HG02938 (cell line): Measurements from ENCODE around the gene LIMD2.

Source experiments
- ATAC-seq: cut with Tn5 transposase; IDR thresholded peaks from one replicate; pipeline ENCODE4 v1.9.1; 2021; ENCODE audit warnings: mild to moderate bottlenecking, moderate library complexity; ENCODE audit not compliant: unreplicated experiment

The LIMD2 gene

DNA sequence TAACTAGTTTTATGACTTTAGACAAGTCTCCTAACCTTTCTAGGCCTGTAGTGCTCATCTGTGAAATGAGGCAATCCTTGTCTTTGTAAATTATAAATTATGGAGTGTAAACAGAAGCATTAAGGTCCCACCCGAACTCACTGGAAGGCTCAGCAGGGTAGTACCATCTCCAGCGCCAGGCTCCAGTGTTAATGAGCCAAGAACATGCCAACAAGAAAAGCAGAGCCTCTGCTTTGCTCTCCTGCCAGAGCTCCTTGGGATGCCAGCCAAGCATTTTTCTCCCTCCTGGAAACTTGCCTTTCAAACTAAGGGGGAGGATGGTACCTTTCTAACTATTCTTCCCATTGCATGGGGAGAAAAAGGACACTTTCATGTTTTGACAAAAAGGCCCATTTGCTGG lies 14.9 kb downstream of the LIMD2 start:
- no peak for ATAC-seq

GRCh38 chr17:63682981-63683380 lies 16.9 kb downstream of the LIMD2 start:
- no peak for ATAC-seq

DNA sequence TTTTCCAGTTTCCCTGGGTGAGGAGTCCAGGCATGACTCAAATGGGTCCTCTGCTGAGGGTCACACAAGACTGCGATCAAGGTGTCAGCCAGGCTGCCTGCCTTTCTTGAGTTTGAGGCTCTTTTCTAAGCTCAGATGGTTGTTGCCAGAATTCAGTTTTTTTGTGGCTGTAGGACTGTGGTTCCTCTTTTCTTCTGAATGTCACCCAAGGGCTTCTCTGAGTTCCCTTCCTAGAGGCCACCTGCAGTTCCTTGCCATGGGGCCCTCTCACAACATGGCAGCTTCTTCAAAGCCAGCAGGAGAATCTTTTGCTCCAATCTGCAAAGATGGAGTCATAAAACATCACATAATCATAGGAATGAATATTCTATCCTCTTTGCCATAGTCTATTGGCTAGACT lies 17.5 kb downstream of the LIMD2 start:
- no peak for ATAC-seq

DNA sequence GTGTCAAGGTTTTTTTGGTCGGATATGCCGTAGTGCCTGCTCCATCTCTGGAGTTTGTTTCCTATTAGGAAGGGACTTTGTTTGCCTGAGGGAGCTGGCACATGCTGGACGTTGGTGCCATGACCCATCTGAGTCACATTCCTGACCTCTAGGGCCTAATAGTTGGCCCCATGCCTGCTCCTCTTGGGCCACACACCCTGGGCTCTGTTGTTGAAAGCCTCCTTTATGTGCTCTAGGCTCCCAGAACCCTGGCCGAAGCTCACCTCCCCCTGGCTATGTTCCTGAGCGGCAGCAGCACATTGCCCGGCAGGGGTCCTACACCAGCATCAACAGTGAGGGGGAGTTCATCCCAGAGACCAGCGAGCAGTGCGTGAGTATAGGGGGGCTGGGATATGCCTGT lies 18.4 kb downstream of the LIMD2 start:
- ATAC-seq: no peak

- ATAC-seq: no peak
Observed at GRCh38 chr17:63680700-63681099, 19.2 kb downstream of the LIMD2 start.

GRCh38 chr17:63679214-63679613 lies 20.7 kb downstream of the LIMD2 start:
- no peak for ATAC-seq

GRCh38 chr17:63676584-63676983 lies 23.3 kb downstream of the LIMD2 start:
- ATAC-seq: no peak

DNA sequence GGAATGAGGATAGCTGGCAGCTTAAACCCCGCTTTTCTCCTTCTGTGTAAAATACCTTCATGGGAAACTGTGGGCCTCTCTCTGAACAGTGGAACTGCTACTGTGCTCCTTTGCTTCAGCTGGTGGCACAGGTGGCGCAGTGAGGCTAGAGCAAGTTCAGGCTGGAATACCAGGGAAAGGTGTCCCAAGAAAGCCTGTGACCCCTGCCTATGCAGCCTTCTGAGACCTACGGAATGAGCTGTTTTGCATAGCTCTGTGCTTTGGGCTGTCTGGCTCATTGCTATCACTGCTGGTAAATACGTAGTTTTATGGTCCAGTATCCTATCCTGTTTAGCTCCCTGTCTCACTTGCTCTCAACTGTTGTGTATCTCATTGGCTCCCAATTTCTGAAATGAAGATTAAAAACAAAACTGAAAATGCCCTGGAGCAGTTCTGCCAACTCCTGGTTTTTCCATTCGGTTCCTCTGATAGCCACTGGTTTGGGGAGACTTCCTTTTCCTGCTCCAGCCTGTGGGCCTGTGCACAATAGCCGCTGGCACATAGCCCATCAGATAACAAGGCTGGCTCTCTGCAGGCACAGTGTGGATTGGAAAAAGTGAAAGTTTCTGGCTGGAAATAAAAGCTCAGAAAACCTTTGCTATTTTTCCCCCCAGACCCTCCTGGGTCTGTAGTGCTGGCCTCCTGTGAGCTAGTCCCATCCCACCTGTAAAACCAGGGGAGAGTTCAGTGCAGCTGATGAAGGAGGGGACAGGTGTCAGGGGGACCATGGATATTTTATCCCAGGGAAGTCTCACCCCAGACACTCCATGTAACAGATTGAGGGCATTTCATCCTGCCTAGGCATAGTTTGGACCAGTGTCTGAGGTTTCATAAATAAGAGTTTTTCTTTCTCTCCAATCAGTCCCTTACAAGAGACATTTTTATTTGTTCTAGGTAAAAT lies 24.0 kb downstream of the LIMD2 start:
- no peak for ATAC-seq

GRCh38 chr17:63675231-63675606 lies 24.7 kb downstream of the LIMD2 start:
- no peak for ATAC-seq

- no peak for ATAC-seq
Observed at GRCh38 chr17:63672856-63673255, 27.1 kb downstream of the LIMD2 start.

DNA sequence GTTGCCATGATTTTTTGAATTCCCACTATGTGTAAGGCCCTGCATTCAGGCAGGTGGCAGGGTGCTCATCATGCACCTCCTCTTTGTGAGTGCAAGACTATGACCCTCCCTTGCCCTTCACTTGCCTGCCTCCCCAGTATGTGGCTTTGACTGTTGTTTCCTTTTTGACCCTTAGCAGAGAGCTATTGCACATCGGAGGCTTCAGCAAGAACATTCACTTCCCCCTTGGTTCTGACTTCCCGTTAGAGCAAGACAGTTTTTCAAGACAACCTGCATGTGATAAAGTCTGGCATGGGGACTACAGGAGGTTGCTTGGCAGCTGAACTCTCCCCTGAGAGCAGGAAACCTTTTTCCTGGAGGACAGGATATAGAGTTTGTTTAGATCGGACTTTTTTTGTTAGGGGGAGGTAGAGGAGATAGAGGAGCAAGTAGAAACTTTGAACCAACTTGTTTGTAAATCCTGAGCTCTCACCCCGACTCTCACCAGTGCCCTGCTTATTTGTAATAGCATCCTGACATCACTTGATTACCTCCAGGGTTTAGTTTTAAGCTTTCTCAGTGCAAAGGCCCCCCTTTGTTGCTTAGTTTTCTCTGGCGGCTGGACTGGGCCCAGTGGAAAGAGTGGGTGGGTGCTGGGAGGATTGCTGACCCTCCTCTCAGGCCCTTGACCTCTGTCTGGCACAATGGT lies 34.3 kb downstream of the LIMD2 start:
- ATAC-seq: no peak

DNA sequence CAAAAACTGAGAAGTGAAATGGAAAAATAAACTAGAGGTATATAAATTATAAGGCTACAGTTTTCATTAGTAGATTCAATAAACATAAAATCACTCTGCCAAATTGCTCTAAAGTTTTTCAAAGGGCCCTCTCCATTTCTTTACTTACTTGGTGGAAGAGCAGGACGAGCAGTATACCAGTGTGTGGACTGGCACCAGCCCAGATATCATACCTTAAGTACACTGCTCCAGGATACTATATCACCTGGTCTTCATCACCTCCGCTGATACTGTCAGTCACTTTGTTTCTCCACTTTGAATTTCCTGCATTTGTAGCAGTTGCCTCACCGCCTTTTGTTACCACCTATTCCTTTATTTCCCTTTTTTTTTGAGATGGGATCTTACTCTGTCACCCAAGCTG lies 40.1 kb downstream of the LIMD2 start:
- no peak for ATAC-seq

DNA sequence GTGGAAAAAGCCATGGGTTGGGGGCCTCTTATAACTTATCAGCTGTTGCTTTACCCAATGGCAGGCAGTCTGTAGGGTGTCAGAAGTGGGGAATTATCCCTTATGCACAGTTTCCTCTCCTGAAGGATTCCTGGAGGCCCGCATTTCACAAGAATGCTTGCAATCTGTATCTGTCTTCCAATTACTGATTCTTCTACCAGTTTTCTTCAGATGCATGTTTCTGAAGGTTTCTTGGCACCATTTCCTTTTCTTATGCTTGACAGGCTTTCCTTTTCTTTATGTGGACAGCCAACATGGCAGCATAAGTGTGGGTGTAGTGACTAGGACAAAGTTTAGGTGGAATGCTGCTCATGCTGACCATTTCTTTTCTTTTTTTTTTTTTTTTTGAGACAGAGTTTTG lies 41.6 kb downstream of the LIMD2 start:
- ATAC-seq: no peak

DNA sequence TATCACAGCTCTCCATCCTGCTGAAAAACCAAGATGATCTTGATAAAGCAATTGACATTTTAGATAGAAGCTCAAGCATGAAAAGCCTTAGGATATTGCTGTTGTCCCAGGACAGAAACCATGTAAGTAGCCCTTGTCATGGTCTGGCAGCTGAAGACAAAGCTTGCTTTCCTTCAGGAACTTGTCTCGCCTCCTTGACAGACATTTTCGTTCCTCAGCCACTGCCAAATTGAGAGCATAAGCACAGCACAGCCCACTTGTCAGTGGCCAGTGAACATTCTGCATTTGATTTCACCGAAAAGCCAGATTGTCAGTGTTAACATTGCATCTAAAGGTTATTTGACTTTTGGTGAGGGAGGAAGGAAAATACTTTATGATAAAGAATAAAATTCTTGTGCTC lies 42.1 kb downstream of the LIMD2 start:
- ATAC-seq: no peak

DNA sequence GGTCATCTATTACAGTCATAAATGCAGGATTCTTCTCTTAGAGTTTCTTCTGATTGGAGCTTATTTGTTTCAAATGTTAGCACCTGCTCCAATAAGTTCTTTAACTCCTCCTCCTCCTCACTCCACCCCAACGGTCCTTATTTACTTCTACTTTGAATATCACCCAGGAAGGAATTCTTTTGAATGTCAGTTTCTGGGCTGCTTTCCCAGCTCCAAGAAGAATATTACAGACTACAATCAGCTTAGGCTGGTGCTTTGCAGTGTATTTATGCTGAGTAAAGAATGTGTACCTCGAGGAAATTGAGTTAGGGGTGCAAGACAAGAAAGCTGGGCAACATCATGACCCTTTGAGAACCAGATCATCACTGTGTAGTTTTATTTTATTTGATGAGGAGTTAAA lies 46.9 kb downstream of the LIMD2 start:
- ATAC-seq: no peak

- ATAC-seq: no peak
Observed at GRCh38 chr17:63652106-63652505, 47.8 kb downstream of the LIMD2 start.

GRCh38 chr17:63649813-63650212 lies 50.1 kb downstream of the LIMD2 start:
- no peak for ATAC-seq

GRCh38 chr17:63647936-63648335 lies 52.0 kb downstream of the LIMD2 start:
- ATAC-seq: no peak

DNA sequence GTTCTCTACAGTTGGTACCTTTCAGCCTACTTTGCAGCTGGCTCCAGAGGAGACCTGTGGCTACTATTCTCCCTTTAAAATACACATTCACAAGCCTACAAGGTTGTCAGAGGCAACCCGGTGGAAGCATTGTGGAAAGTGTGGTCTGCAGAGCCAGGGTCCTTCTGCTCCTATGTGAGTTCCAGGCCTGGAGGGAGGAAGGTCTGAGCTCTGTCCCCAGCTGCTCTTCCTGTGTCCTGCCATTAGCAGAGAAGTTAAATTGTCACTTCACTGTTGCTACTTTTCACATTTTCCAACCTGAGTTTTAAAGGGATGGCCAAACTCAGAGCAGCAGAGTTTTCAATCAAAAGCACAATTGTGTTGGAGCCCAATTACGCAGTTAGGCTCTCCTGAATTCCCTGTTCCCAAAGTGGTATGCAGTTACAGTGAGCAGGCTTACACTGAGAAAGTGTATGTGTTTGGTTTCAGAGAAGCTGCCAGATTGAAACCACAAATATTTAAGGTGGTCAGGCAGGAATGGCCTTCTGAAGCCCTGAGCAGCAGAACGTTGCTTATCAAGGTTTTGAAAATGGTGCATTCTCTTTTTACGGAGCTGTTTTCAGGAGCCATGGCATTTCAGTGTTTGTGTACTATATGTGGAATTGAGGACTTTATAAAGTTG lies 52.7 kb downstream of the LIMD2 start:
- ATAC-seq: no peak

- ATAC-seq: peak; percentile 94
Observed at GRCh38 chr17:63646488-63646806, 53.5 kb downstream of the LIMD2 start.
